WTC11 (cell line): Measurements from ENCODE around the gene SHOC2. TPM values are rescaled to one million over a fixed set of nuclear protein-coding genes. Genes with fewer than 3 reads are reported as not detected.

ENCODE experiments used
- ATAC-seq: fragments of 200-7000 bp; cut with Tn5 transposase; 2 replicates; pipeline ENCODE4 v1.10.0; 2021; ENCODE audit warnings: mild to moderate bottlenecking, moderate library complexity
- CTCF ChIA-PET: fragments of 300-600 bp; sonication (Branson Sonifier 250); formaldehyde crosslinking; loops from one replicate; lab custom pipeline; 2021; ENCODE audit warnings: antibody characterized with exemption; lab: Charles Lee
- POLR2A ChIA-PET: fragments of 350-600 bp; sonication (Branson Sonifier 250); formaldehyde crosslinking; loops from one replicate; lab custom pipeline; 2021; ENCODE audit warnings: antibody characterized with exemption; lab: Charles Lee
- DNase-seq: peaks from one replicate; pipeline ENCODE4 v3.0.0; 2021; ENCODE audit warnings: low spot score
- H3K27ac Mint-ChIP-seq: 2 replicates; pipeline ENCODE4 v1.8.0; 2021; ENCODE audit warnings: mixed read lengths
- H3K27me3 Mint-ChIP-seq: 2 replicates; pipeline ENCODE4 v1.8.0; 2021; ENCODE audit warnings: low read depth, mild to moderate bottlenecking, moderate library complexity, mixed read lengths
- H3K36me3 Mint-ChIP-seq: 2 replicates; pipeline ENCODE4 v1.8.0; 2021; ENCODE audit warnings: mixed read lengths
- H3K4me1 Mint-ChIP-seq: 2 replicates; pipeline ENCODE4 v1.8.0; 2022; ENCODE audit warnings: mixed read lengths
- H3K4me3 Mint-ChIP-seq: 2 replicates; pipeline ENCODE4 v1.8.0; 2021; ENCODE audit warnings: mild to moderate bottlenecking, moderate library complexity, mixed read lengths
- H3K9me3 Mint-ChIP-seq: 2 replicates; pipeline ENCODE4 v1.8.0; 2021; ENCODE audit warnings: mixed read lengths
- CREB1 ChIP-seq: sonication (generic); formaldehyde crosslinking; IDR thresholded peaks from 2 replicates; pipeline ENCODE4 v1.8.0; 2023; ENCODE audit warnings: mild to moderate bottlenecking, missing genetic modification reagents
- CREM ChIP-seq: sonication (generic); formaldehyde crosslinking; IDR thresholded peaks from 2 replicates; pipeline ENCODE4 v1.8.1; 2022; ENCODE audit warnings: mild to moderate bottlenecking, missing genetic modification reagents, moderate library complexity
- ELF4 ChIP-seq: sonication (generic); formaldehyde crosslinking; IDR thresholded peaks from 2 replicates; pipeline ENCODE4 v1.8.1; 2022; ENCODE audit warnings: low read depth, mild to moderate bottlenecking, moderate library complexity, missing genetic modification reagents
- EMX1 ChIP-seq: fragments of 250-450 bp; sonication (Bioruptor Pico); IDR thresholded peaks from 2 replicates; pipeline ENCODE4 v1.8.0; 2021; ENCODE audit warnings: mild to moderate bottlenecking
- ETV6 ChIP-seq: sonication (generic); formaldehyde crosslinking; IDR thresholded peaks from 2 replicates; pipeline ENCODE4 v1.8.1; 2022; ENCODE audit warnings: mild to moderate bottlenecking, missing genetic modification reagents
- FOXK1 ChIP-seq: sonication (generic); formaldehyde crosslinking; IDR thresholded peaks from 2 replicates; pipeline ENCODE4 v1.8.0; 2022; ENCODE audit warnings: mild to moderate bottlenecking, moderate library complexity, missing genetic modification reagents
- HMGA2 ChIP-seq: fragments of 250-450 bp; sonication (Bioruptor Pico); IDR thresholded peaks from 2 replicates; pipeline ENCODE4 v1.4.0; 2021; ENCODE audit warnings: mild to moderate bottlenecking, moderate library complexity
- IRF2 ChIP-seq: sonication (generic); formaldehyde crosslinking; IDR thresholded peaks from 2 replicates; pipeline ENCODE4 v1.8.0; 2022; ENCODE audit warnings: low read depth, missing genetic modification reagents, borderline replicate concordance
- NFATC4 ChIP-seq: fragments of 250-450 bp; sonication (Bioruptor Pico); IDR thresholded peaks from 2 replicates; pipeline ENCODE4 v1.9.0; 2021; ENCODE audit warnings: mild to moderate bottlenecking
- NFE2L1 ChIP-seq: sonication (generic); formaldehyde crosslinking; IDR thresholded peaks from 2 replicates; pipeline ENCODE4 v1.8.1; 2023; ENCODE audit warnings: missing genetic modification reagents
- NR1H2 ChIP-seq: sonication (generic); formaldehyde crosslinking; IDR thresholded peaks from 2 replicates; pipeline ENCODE4 v1.9.0; 2021; ENCODE audit warnings: mild to moderate bottlenecking, moderate library complexity, missing genetic modification reagents
- OVOL2 ChIP-seq: fragments of 250-450 bp; sonication (Bioruptor Pico); IDR thresholded peaks from 2 replicates; pipeline ENCODE4 v1.9.0; 2021; ENCODE audit warnings: mild to moderate bottlenecking, borderline replicate concordance
- SMAD4 ChIP-seq: sonication (generic); formaldehyde crosslinking; IDR thresholded peaks from 2 replicates; pipeline ENCODE4 v1.8.0; 2022; ENCODE audit warnings: mild to moderate bottlenecking, missing genetic modification reagents
- SP1 ChIP-seq: sonication (generic); formaldehyde crosslinking; conservative IDR thresholded peaks from 2 replicates; pipeline ENCODE4 v1.8.1; 2022; ENCODE audit warnings: missing genetic modification reagents
- TEAD1 ChIP-seq: sonication (generic); formaldehyde crosslinking; IDR thresholded peaks from 2 replicates; pipeline ENCODE4 v1.8.0; 2022; ENCODE audit warnings: mild to moderate bottlenecking, missing genetic modification reagents
- TEAD4 ChIP-seq: sonication (generic); formaldehyde crosslinking; IDR thresholded peaks from 2 replicates; pipeline ENCODE4 v1.8.0; 2022; ENCODE audit warnings: mild to moderate bottlenecking, missing genetic modification reagents
- ZNF232 ChIP-seq: sonication (generic); formaldehyde crosslinking; IDR thresholded peaks from 2 replicates; pipeline ENCODE4 v1.8.0; 2022; ENCODE audit warnings: mild to moderate bottlenecking, missing genetic modification reagents
- ZNF317 ChIP-seq: sonication (generic); formaldehyde crosslinking; IDR thresholded peaks from 2 replicates; pipeline ENCODE4 v1.8.1; 2023; ENCODE audit warnings: low read depth, mild to moderate bottlenecking, moderate library complexity, missing genetic modification reagents, borderline replicate concordance
- ZNF416 ChIP-seq: fragments of 250-450 bp; sonication (Bioruptor Pico); IDR thresholded peaks from 2 replicates; pipeline ENCODE4 v1.9.0; 2021; ENCODE audit warnings: mild to moderate bottlenecking, inconsistent platforms
- ZNF423 ChIP-seq: fragments of 250-450 bp; sonication (Bioruptor Pico); IDR thresholded peaks from 2 replicates; pipeline ENCODE4 v2.1.2; 2022; ENCODE audit warnings: mild to moderate bottlenecking, moderate library complexity
- total RNA-seq: library from RNA; stranded (reverse); gene quantifications from 3 replicates; pipeline ENCODE4 v1.2.3, GENCODE V29; 2021
- TF ChIP-seq, protein P1 (sequence below): sonication (generic); formaldehyde crosslinking; conservative IDR thresholded peaks from 2 replicates; pipeline ENCODE4 v1.8.1; 2022; ENCODE audit warnings: mild to moderate bottlenecking, missing genetic modification reagents
- TF ChIP-seq, protein P2 (sequence below): sonication (generic); formaldehyde crosslinking; IDR thresholded peaks from 2 replicates; pipeline ENCODE4 v1.8.1; 2023; ENCODE audit warnings: mild to moderate bottlenecking, missing genetic modification reagents
- TF ChIP-seq, protein P3 (sequence below): fragments of 250-450 bp; sonication (Bioruptor Pico); IDR thresholded peaks from 2 replicates; pipeline ENCODE4 v1.9.0; 2021; ENCODE audit warnings: moderate library complexity, mild to moderate bottlenecking, inconsistent platforms, borderline replicate concordance
- TF ChIP-seq, protein P4 (sequence below): sonication (generic); formaldehyde crosslinking; IDR thresholded peaks from 2 replicates; pipeline ENCODE4 v1.8.1; 2022; ENCODE audit warnings: missing genetic modification reagents, borderline replicate concordance
- TF ChIP-seq, protein P5 (sequence below): fragments of 200-600 bp; IDR thresholded peaks from 2 replicates; pipeline ENCODE4 v1.8.0; 2022; ENCODE audit warnings: antibody characterized with exemption
- TF ChIP-seq, protein P6 (sequence below): fragments of 250-450 bp; sonication (Bioruptor Pico); IDR thresholded peaks from 2 replicates; pipeline ENCODE4 v1.8.0; 2021; ENCODE audit warnings: mild to moderate bottlenecking
- TF ChIP-seq, protein P7 (sequence below): sonication (generic); formaldehyde crosslinking; IDR thresholded peaks from 2 replicates; pipeline ENCODE4 v1.8.1; 2023; ENCODE audit warnings: mild to moderate bottlenecking, moderate library complexity, missing genetic modification reagents
- TF ChIP-seq, protein P8 (sequence below): sonication (generic); formaldehyde crosslinking; IDR thresholded peaks from 2 replicates; pipeline ENCODE4 v1.8.1; 2022; ENCODE audit warnings: mild to moderate bottlenecking, moderate library complexity, missing genetic modification reagents

Gene SHOC2
- total RNA-seq, 1 experiment from 2014 or later: 21.6 TPM

DNA sequence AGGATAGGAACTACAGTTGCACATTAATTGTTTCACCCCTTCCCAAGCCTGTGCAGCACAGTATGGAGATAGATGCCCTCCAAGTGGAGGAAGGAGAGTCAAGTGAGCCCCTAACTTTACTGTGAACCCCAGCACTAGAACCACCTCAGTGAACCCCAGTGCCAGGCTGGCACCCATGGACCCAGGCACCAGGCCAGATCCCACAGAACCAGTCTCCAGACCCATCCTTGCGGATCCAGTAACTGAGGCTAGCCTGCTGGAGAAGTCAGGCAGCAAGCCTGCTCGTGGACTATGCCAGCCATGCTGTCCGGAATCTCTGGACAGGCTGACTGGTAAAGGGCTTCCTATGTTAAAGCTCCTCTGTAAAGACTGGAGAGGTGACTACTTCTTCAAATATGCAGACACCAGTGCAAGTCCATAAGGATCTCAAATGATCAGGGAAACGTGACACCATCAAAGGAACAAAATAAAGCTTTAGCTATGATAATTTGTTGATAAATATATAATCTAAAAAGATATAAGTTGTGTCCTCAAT lies 27.7 kb downstream of the SHOC2 start:
- peaks cover 7% of the 10 kb centered on the region; the same call in 1 of the 2 replicates for H3K36me3 Mint-ChIP-seq
- no peak for ATAC-seq
- no peaks in the 10 kb centered on the region for H3K27me3 Mint-ChIP-seq
- no peak for DNase-seq
- no peak overlapping the region for H3K27ac Mint-ChIP-seq
- CTCF ChIA-PET: no interaction called here
- H3K4me3 Mint-ChIP-seq: no peak overlapping the region
- no peak for TF ChIP-seq FOXK1 (CRISPR knock-in tag)
- TF ChIP-seq, protein P1, sequence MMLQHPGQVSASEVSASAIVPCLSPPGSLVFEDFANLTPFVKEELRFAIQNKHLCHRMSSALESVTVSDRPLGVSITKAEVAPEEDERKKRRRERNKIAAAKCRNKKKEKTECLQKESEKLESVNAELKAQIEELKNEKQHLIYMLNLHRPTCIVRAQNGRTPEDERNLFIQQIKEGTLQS (CRISPR knock-in tag): no peak
- TF ChIP-seq HMGA2 (CRISPR knock-in tag): no peak
- TF ChIP-seq, protein P2, sequence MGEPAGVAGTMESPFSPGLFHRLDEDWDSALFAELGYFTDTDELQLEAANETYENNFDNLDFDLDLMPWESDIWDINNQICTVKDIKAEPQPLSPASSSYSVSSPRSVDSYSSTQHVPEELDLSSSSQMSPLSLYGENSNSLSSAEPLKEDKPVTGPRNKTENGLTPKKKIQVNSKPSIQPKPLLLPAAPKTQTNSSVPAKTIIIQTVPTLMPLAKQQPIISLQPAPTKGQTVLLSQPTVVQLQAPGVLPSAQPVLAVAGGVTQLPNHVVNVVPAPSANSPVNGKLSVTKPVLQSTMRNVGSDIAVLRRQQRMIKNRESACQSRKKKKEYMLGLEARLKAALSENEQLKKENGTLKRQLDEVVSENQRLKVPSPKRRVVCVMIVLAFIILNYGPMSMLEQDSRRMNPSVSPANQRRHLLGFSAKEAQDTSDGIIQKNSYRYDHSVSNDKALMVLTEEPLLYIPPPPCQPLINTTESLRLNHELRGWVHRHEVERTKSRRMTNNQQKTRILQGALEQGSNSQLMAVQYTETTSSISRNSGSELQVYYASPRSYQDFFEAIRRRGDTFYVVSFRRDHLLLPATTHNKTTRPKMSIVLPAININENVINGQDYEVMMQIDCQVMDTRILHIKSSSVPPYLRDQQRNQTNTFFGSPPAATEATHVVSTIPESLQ: no peak
- TF ChIP-seq TEAD1 (CRISPR knock-in tag): no peak
- TF ChIP-seq, protein P3, sequence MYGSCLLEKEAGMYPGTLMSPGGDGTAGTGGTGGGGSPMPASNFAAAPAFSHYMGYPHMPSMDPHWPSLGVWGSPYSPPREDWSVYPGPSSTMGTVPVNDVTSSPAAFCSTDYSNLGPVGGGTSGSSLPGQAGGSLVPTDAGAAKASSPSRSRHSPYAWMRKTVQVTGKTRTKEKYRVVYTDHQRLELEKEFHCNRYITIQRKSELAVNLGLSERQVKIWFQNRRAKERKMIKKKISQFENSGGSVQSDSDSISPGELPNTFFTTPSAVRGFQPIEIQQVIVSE (CRISPR knock-in tag): no peak
- TF ChIP-seq, protein P4, sequence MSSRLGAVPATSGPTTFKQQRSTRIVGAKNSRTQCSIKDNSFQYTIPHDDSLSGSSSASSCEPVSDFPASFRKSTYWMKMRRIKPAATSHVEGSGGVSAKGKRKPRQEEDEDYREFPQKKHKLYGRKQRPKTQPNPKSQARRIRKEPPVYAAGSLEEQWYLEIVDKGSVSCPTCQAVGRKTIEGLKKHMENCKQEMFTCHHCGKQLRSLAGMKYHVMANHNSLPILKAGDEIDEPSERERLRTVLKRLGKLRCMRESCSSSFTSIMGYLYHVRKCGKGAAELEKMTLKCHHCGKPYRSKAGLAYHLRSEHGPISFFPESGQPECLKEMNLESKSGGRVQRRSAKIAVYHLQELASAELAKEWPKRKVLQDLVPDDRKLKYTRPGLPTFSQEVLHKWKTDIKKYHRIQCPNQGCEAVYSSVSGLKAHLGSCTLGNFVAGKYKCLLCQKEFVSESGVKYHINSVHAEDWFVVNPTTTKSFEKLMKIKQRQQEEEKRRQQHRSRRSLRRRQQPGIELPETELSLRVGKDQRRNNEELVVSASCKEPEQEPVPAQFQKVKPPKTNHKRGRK: no peak
- no peak for TF ChIP-seq SMAD4 (CRISPR knock-in tag)
- TF ChIP-seq NR1H2 (CRISPR knock-in tag): no peak
- TF ChIP-seq, protein P5, sequence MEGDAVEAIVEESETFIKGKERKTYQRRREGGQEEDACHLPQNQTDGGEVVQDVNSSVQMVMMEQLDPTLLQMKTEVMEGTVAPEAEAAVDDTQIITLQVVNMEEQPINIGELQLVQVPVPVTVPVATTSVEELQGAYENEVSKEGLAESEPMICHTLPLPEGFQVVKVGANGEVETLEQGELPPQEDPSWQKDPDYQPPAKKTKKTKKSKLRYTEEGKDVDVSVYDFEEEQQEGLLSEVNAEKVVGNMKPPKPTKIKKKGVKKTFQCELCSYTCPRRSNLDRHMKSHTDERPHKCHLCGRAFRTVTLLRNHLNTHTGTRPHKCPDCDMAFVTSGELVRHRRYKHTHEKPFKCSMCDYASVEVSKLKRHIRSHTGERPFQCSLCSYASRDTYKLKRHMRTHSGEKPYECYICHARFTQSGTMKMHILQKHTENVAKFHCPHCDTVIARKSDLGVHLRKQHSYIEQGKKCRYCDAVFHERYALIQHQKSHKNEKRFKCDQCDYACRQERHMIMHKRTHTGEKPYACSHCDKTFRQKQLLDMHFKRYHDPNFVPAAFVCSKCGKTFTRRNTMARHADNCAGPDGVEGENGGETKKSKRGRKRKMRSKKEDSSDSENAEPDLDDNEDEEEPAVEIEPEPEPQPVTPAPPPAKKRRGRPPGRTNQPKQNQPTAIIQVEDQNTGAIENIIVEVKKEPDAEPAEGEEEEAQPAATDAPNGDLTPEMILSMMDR: no peak
- TF ChIP-seq ZNF416 (CRISPR knock-in tag): no peak
- no peak for TF ChIP-seq CREM (CRISPR knock-in tag)
- TF ChIP-seq, protein P6, sequence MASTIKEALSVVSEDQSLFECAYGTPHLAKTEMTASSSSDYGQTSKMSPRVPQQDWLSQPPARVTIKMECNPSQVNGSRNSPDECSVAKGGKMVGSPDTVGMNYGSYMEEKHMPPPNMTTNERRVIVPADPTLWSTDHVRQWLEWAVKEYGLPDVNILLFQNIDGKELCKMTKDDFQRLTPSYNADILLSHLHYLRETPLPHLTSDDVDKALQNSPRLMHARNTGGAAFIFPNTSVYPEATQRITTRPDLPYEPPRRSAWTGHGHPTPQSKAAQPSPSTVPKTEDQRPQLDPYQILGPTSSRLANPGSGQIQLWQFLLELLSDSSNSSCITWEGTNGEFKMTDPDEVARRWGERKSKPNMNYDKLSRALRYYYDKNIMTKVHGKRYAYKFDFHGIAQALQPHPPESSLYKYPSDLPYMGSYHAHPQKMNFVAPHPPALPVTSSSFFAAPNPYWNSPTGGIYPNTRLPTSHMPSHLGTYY (CRISPR knock-in tag): no peak
- no peak for TF ChIP-seq ZNF317
- TF ChIP-seq ETV6 (CRISPR knock-in tag): no peak
- H3K9me3 Mint-ChIP-seq: peaks cover 6% of the 10 kb centered on the region; the same call in 1 of the 2 replicates
- H3K4me1 Mint-ChIP-seq: peaks cover 41% of the 10 kb centered on the region
- POLR2A ChIA-PET: interaction anchor here (0.7 kb wide), 1 partner anchor 939 kb away, joined by 3 read pairs; no protein-coding TSS in a partner anchor

DNA sequence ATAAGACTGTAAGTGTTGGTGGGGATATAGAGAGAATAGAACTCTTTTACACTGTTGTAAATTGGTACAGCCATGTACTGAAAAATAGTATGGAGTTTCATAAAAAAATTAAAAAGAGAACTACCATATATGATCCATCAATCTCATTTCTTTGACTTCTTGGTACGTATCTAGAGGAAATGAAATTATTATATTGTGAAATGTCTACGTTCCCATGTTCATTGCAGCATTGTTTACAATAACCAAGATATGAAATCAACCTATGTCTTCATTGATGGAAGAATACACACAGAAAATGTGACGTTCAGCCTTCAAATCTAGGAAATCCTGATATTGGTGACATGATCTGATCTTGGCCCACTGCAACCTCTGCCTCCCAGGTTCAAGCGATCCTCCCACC lies 32.0 kb downstream of the SHOC2 start:
- H3K4me1 Mint-ChIP-seq: peaks cover 36% of the 10 kb centered on the region
- CTCF ChIA-PET: no interaction called here
- peaks cover 6% of the 10 kb centered on the region for H3K36me3 Mint-ChIP-seq
- DNase-seq (no peak), ATAC-seq (no peak)
- no peak overlapping the region for H3K4me3 Mint-ChIP-seq
- no peaks in the 10 kb centered on the region for H3K9me3 Mint-ChIP-seq
- no peak overlapping the region for H3K27ac Mint-ChIP-seq
- POLR2A ChIA-PET: no interaction called here
- no peaks in the 10 kb centered on the region for H3K27me3 Mint-ChIP-seq
- no peak for TF ChIP-seq NFE2L1 (CRISPR knock-in tag)
- no peak for TF ChIP-seq ZNF423
- no peak for TF ChIP-seq CREB1 (CRISPR knock-in tag)
- no peak for TF ChIP-seq OVOL2
- no peak for TF ChIP-seq ETV6 (CRISPR knock-in tag)
- TF ChIP-seq NFATC4: no peak
- no peak for TF ChIP-seq ZNF232
- TF ChIP-seq TEAD4 (CRISPR knock-in tag): no peak
- TF ChIP-seq, protein P7, sequence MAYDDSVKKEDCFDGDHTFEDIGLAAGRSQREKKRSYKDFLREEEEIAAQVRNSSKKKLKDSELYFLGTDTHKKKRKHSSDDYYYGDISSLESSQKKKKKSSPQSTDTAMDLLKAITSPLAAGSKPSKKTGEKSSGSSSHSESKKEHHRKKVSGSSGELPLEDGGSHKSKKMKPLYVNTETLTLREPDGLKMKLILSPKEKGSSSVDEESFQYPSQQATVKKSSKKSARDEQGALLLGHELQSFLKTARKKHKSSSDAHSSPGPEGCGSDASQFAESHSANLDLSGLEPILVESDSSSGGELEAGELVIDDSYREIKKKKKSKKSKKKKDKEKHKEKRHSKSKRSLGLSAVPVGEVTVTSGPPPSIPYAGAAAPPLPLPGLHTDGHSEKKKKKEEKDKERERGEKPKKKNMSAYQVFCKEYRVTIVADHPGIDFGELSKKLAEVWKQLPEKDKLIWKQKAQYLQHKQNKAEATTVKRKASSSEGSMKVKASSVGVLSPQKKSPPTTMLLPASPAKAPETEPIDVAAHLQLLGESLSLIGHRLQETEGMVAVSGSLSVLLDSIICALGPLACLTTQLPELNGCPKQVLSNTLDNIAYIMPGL (CRISPR knock-in tag): no peak
- no peak for TF ChIP-seq HMGA2 (CRISPR knock-in tag)
- no peak for TF ChIP-seq IRF2
- no peak for TF ChIP-seq SP1 (CRISPR knock-in tag)
- TF ChIP-seq, protein P8, sequence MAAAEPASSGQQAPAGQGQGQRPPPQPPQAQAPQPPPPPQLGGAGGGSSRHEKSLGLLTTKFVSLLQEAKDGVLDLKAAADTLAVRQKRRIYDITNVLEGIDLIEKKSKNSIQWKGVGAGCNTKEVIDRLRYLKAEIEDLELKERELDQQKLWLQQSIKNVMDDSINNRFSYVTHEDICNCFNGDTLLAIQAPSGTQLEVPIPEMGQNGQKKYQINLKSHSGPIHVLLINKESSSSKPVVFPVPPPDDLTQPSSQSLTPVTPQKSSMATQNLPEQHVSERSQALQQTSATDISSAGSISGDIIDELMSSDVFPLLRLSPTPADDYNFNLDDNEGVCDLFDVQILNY (CRISPR knock-in tag): no peak
- no peak for TF ChIP-seq NR1H2 (CRISPR knock-in tag)
- TF ChIP-seq EMX1 (CRISPR knock-in tag): no peak
- TF ChIP-seq ELF4 (CRISPR knock-in tag): no peak
